Breast epithelium (tissue), 4 donors: ENCODE results near the gene PLXNC1. TPM values are rescaled to one million over a fixed set of nuclear protein-coding genes. Genes with fewer than 3 reads are reported as not detected.
A peak's percentile ranks its signal among the peaks of the same experiment; 100 is the strongest.

Experiments used
- DNase-seq, 2 donors: peaks; one replicate each; pipeline ENCODE4 v3.0.0-alpha.2; 2019; ENCODE audit warnings: low spot score in 2 of 2
- H3K27ac ChIP-seq, 2 donors: fragments of 200-600 bp; sonication (generic) in 1 of 2; one replicate each; pipeline ENCODE4 v1.5.1; 2016 to 2019; ENCODE audit warnings: mild to moderate bottlenecking in 1 of 2
- H3K27me3 ChIP-seq, 2 donors: fragments of 200-600 bp; sonication (generic) in 1 of 2; one replicate each; pipeline versions ENCODE4 v1.5.1 to v1.6.0; 2017 to 2019; ENCODE audit warnings: control low read depth in 1 of 2, mild to moderate bottlenecking in 1 of 2
- H3K36me3 ChIP-seq: fragments of 200-600 bp; one replicate; pipeline ENCODE4 v1.5.1; 2019
- H3K4me1 ChIP-seq, 2 donors: fragments of 200-600 bp; sonication (generic); one replicate each; pipeline ENCODE4 v1.5.1; 2016 to 2019; ENCODE audit warnings: control low read depth in 1 of 2
- H3K4me3 ChIP-seq, 3 donors: fragments of 200-600 bp; sonication (generic); 1 replicate in 2 of 3; 2 replicates in 1 of 3; pipeline ENCODE4 v1.5.1; 2016 to 2019; ENCODE audit warnings: mild to moderate bottlenecking in 3 of 3, moderate library complexity in 2 of 3
- H3K9me3 ChIP-seq, 2 donors: fragments of 200-600 bp; sonication (generic) in 1 of 2; one replicate each; pipeline ENCODE4 v1.5.1; 2016 to 2019; ENCODE audit warnings: control low read depth in 1 of 2
- POLR2A ChIP-seq: fragments of 450-650 bp; IDR thresholded peaks from one replicate; pipeline ENCODE4 v1.6.1; 2016; ENCODE audit warnings: antibody characterized with exemption, mild to moderate bottlenecking, moderate library complexity
- POLR2AphosphoS5 ChIP-seq, 3 donors: sonication (generic); formaldehyde crosslinking; IDR thresholded peaks; one replicate each; pipeline ENCODE4 v1.6.1; 2017; ENCODE audit warnings: antibody characterized with exemption in 3 of 3
- intact Hi-C: fragments of 100-400 bp; cut with DNase I; formaldehyde crosslinking; loops from one replicate; pipeline ENCODE4 v1.15.1; 2023; ENCODE audit warnings: low total_unique reads
- total RNA-seq, 3 donors: library from RNA; depleted of rRNA; stranded (reverse); fragments of >200 nt; gene quantifications; one replicate each; pipeline ENCODE4 v1.1.0, GENCODE V29; 2016
- TF ChIP-seq, protein P1 (sequence below), 3 donors: fragments of 450-650 bp; IDR thresholded peaks; one replicate each; pipeline ENCODE4 v1.5.1; 2016 to 2017; ENCODE audit warnings: antibody characterized with exemption in 3 of 3, mild to moderate bottlenecking in 3 of 3, moderate library complexity in 3 of 3

Gene PLXNC1
- total RNA-seq, 3 donors from 2014 or later: 7.5 to 21.4 (median 8.2) TPM

DNA sequence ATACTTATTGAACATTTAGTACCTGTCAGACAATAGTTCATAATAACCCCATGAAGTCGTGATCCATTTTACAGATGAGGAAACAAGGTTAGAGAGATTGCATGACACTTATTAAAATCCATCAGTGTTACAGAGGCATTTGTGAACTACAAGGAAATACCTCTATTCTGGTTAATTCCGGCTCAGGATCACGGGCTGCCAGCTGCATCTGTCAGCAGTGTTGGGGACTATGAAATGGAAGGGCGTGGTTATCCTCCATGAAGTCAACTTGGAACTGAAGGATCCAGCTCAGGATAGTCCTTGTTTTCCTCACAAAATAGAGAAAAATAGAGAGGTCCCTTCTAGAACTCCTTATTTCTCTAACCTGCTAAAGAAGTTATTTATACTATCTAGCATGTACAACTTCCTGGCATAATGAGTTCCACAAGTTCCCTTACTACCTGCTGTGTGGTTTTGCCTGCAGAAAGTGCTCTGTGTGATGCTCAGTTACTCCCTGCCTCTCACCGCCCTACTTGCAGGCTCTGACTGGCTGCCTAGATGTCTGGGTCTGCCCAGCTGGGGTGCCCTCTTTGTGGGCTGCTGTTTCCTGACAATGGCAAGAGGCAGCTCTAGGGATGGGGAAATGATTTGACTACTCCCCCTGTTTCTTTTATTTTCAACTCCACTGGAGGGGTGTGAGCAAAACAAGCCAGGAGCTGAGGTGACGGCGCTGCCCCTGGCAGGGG is 36.8 kb downstream of the PLXNC1 start:
- TF ChIP-seq POLR2A (no peak), POLR2AphosphoS5 (IDR thresholded peaks at IDR 0.05) (no peak)
- TF ChIP-seq, protein P1, sequence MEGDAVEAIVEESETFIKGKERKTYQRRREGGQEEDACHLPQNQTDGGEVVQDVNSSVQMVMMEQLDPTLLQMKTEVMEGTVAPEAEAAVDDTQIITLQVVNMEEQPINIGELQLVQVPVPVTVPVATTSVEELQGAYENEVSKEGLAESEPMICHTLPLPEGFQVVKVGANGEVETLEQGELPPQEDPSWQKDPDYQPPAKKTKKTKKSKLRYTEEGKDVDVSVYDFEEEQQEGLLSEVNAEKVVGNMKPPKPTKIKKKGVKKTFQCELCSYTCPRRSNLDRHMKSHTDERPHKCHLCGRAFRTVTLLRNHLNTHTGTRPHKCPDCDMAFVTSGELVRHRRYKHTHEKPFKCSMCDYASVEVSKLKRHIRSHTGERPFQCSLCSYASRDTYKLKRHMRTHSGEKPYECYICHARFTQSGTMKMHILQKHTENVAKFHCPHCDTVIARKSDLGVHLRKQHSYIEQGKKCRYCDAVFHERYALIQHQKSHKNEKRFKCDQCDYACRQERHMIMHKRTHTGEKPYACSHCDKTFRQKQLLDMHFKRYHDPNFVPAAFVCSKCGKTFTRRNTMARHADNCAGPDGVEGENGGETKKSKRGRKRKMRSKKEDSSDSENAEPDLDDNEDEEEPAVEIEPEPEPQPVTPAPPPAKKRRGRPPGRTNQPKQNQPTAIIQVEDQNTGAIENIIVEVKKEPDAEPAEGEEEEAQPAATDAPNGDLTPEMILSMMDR (IDR thresholded peaks at IDR 0.05): no peak
- Histone ChIP-seq H3K27me3 (no peaks in the 10 kb centered on the region), H3K4me1 (no peaks in the 10 kb centered on the region), H3K36me3 (no peaks in the 10 kb centered on the region), H3K4me3 (no peak overlapping the region), H3K9me3 (no peaks in the 10 kb centered on the region), H3K27ac (no peak overlapping the region)
- no peak for DNase-seq
- intact Hi-C loops: no loop called here

DNA sequence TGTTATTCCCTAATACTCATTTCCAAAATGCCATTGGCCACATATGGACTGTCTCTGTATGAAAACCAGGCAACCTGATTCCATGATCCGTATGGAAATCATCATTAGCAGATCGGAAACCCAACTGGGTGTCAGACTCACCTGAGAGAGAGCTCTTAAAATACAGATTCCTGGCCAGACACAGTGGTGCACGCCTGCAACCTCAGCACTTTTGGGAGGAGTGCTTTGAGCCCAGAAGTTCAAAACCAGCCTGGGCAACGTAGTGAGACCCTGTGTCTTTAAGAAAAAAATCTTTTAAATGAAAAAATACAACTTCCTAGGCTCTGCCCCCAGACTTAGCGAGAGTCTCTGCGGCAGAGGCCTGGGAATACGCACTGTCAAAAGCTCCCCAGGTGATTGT is 37.4 kb downstream of the PLXNC1 start:
- H3K4me1 ChIP-seq: no peaks in the 10 kb centered on the region
- no peak overlapping the region for H3K27ac ChIP-seq
- DNase-seq: no peak
- H3K27me3 ChIP-seq: no peaks in the 10 kb centered on the region
- TF ChIP-seq POLR2AphosphoS5 (IDR thresholded peaks at IDR 0.05): no peak
- TF ChIP-seq, protein P1 (IDR thresholded peaks at IDR 0.05): no peak
- TF ChIP-seq POLR2A: no peak
- no peaks in the 10 kb centered on the region for H3K9me3 ChIP-seq
- H3K4me3 ChIP-seq: no peak overlapping the region
- no peaks in the 10 kb centered on the region for H3K36me3 ChIP-seq
- intact Hi-C loops: no loop called here

DNA sequence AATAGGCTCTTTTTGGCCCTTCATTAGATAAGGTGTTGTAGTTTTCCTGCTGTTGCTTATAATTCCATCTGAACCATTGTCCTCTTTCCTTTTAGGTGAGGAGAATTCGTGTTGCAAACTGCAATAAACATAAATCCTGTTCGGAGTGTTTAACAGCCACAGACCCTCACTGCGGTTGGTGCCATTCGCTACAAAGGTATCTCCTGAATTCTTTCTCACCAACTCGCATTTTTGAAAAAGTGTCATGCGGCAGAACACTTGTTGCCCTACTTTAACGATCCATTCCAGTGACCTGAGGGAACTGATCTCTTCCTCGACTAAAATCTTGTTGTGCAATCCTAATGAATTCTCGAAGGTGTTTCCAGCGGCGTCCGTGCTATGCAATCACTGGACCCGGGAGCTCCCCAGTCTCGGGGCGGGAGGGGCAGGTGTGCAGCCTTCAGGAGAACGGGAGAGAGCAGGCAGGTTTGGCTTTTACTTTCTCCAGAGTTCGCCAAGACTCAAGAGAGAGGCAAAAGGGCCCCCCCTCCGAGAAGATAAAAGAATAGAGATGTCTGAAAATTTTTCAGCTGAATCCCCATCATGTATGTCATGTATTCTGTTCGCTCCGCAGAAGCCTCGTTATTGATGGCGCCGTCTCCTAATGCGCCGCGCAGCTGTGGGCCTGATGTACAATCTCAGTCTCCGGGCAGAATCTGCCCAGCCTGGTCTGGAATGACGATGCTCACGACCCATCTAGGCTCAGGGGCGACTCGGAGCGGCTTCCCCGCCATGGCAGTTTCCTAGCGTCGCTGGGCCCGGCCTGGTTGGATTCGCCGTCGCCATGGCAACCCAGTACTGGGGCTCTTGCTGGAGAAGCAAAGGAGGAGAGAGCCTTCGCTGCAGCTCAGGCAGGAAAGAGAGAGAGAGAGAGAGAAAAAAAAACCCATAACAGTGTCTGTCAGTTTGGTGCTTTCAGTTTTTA is 38.2 kb downstream of the PLXNC1 start:
- Histone ChIP-seq H3K36me3 (no peaks in the 10 kb centered on the region), H3K27ac (no peak overlapping the region), H3K9me3 (no peaks in the 10 kb centered on the region), H3K4me3 (peak overlapping the region in 2 of 3 donors; percentile 38 to 59), H3K27me3 (no peaks in the 10 kb centered on the region), H3K4me1 (no peaks in the 10 kb centered on the region)
- peak in 1 of 2 donors; percentile 52 for DNase-seq
- TF ChIP-seq POLR2A: no peak
- no peak for TF ChIP-seq POLR2AphosphoS5 (IDR thresholded peaks at IDR 0.05)
- TF ChIP-seq, protein P1 (IDR thresholded peaks at IDR 0.05): no peak
- intact Hi-C loops: no loop called here

DNA sequence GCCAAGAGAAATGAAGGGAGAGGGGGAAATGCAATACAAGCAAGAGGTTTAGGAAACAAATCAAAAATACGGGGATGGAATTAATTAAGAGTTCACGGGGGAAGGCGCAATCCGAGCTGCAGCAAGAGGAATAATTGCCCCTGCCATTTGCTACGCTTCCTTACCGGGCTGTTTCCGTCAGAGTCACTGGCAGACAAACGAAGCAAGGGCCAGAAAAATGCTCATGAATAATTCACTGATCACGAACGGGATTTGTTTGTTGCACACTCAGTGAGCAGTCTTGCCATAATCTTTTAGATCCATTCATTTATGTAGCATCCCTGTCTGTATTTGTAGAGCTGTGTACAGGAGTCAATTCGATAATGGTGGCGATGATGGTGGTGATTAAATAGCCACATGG is 39.0 kb downstream of the PLXNC1 start:
- intact Hi-C loops: no loop called here
- peak overlapping the region in 1 of 2 donors; percentile 38 for H3K27ac ChIP-seq
- H3K27me3 ChIP-seq: no peaks in the 10 kb centered on the region
- TF ChIP-seq POLR2AphosphoS5 (IDR thresholded peaks at IDR 0.05): no peak
- TF ChIP-seq POLR2A: no peak
- H3K4me3 ChIP-seq: peak overlapping the region in 2 of 3 donors; percentile 38 to 59
- H3K9me3 ChIP-seq: no peaks in the 10 kb centered on the region
- DNase-seq: no peak
- no peaks in the 10 kb centered on the region for H3K36me3 ChIP-seq
- H3K4me1 ChIP-seq: no peaks in the 10 kb centered on the region

DNA sequence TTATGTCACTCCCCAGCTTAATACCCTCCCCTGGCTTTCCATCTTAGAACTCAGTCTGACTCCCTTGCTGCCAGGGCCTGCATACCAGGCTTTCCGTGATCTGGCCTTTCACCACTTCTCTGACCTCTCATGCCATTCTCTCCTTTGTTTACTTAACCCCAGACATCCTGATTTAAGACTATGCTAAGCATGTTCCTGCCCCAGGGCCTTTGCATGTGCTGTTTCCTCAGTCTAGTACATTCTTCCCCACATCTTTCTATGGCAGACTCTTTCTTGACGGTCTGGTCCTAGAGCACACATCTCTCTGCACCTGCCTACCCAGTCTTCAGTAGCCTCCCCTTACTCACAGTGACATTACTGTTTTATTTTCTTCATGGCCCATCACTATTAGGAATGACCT is 42.2 kb downstream of the PLXNC1 start:
- no peak overlapping the region for H3K4me3 ChIP-seq
- H3K4me1 ChIP-seq: no peaks in the 10 kb centered on the region
- TF ChIP-seq, protein P1 (IDR thresholded peaks at IDR 0.05): no peak
- DNase-seq: no peak
- H3K27me3 ChIP-seq: no peaks in the 10 kb centered on the region
- H3K27ac ChIP-seq: no peak overlapping the region
- no peaks in the 10 kb centered on the region for H3K36me3 ChIP-seq
- no peaks in the 10 kb centered on the region for H3K9me3 ChIP-seq
- intact Hi-C loops: no loop called here
